K562 (cell line): ENCODE results near the gene FXYD3. TPM values are rescaled to one million over a fixed set of nuclear protein-coding genes. Genes with fewer than 3 reads are reported as not detected.

Source experiments
- ATAC-seq: fragments of 200-7000 bp; cut with Tn5 transposase; 3 replicates; pipeline ENCODE4 v1.9.1; 2020; ENCODE audit warnings: moderate library complexity
- BruUV-seq: library from RNA; stranded (reverse); fragments of 400-500 nt; replicated peaks from 2 replicates; lab custom pipeline; 2021; lab: Mats Ljungman, UMichigan
- CTCF ChIA-PET: fragments of 300-600 bp; formaldehyde crosslinking; extraction: SDS; loops from one replicate; lab custom pipeline; 2021; ENCODE audit warnings: low intra/inter-chr PET ratio; lab: Yijun Ruan, JAX
- POLR2A ChIA-PET: fragments of 300-600, 350-650 bp; sonication (Branson Sonifier 250); formaldehyde crosslinking; extraction: SDS; loops from one replicate; lab custom pipeline; 2021; ENCODE audit warnings: antibody characterized with exemption, inconsistent platforms; lab: Yijun Ruan, JAX
- DNase-seq, 4 experiments: peaks; one replicate each; pipeline versions ENCODE4 v3.0.0 to v3.0.0-alpha.2; 2011 to 2018; ENCODE audit warnings: low spot score in 3 of 4, mixed read lengths in 3 of 4; ENCODE audit errors: extremely low read depth in 1 of 4
- FAIRE-seq: peaks from 2 replicates; lab custom pipeline; 2011; peaks lifted over from hg19 to GRCh38; lab: Jason Lieb, UNC
- H2AFZ ChIP-seq: 2 replicates; pipeline ENCODE4 v1.6.0; 2011; ENCODE audit warnings: low read depth, low read length, control low read depth, inconsistent platforms
- H3K27ac ChIP-seq: fragments of 200-600 bp; 3 replicates; pipeline ENCODE4 v1.8.0; 2011; ENCODE audit warnings: low read depth, mild to moderate bottlenecking, control low read depth, inconsistent platforms, low read length, moderate library complexity, mixed read lengths; ENCODE audit errors: extremely low read depth
- H3K27me3 ChIP-seq, 2 experiments: fragments of 300-600 bp in 1 of 2; 2 replicates in 1 of 2; 3 replicates in 1 of 2; pipeline versions ENCODE4 v1.6.0 to v1.8.0; 2011; ENCODE audit warnings: inconsistent platforms in 2 of 2, low read length in 2 of 2, mild to moderate bottlenecking in 1 of 2, mixed read lengths in 1 of 2, moderate library complexity in 1 of 2; ENCODE audit not compliant: control insufficient read depth in 2 of 2, insufficient read depth in 2 of 2
- H3K36me3 ChIP-seq: fragments of 300-600 bp; 3 replicates; pipeline ENCODE4 v1.8.0; 2011; ENCODE audit warnings: mild to moderate bottlenecking, low read length, inconsistent platforms; ENCODE audit not compliant: control insufficient read depth, insufficient read depth
- H3K4me1 ChIP-seq, 2 experiments: fragments of 200-600 bp in 1 of 2; replicated peaks in 1 of 2; 2 replicates in 1 of 2; 3 replicates in 1 of 2; pipeline versions ENCODE4 v1.5.1 to v1.8.0; 2011; ENCODE audit warnings: inconsistent platforms in 2 of 2, low read length in 2 of 2, mild to moderate bottlenecking in 1 of 2, mixed read lengths in 1 of 2, moderate library complexity in 1 of 2; ENCODE audit not compliant: control insufficient read depth in 2 of 2, insufficient read depth in 2 of 2
- H3K4me2 ChIP-seq: 2 replicates; pipeline ENCODE4 v1.6.1; 2011; ENCODE audit warnings: low read length, control low read depth, inconsistent platforms, mixed read lengths; ENCODE audit not compliant: insufficient read depth
- H3K4me3 ChIP-seq: fragments of 200-600 bp; sonication (generic), shearing (Covaris generic); 2 replicates; pipeline ENCODE4 v1.5.1; 2016; ENCODE audit warnings: control low read depth, inconsistent platforms
- H3K79me2 ChIP-seq: fragments of 200-600 bp; 3 replicates; pipeline ENCODE4 v1.8.0; 2011; ENCODE audit warnings: low read length, inconsistent platforms; ENCODE audit not compliant: control insufficient read depth, insufficient read depth
- H3K9ac ChIP-seq, 2 experiments: 2 replicates each; pipeline versions ENCODE4 v1.6.0 to v1.6.1; 2011; ENCODE audit warnings: low read depth in 2 of 2, low read length in 2 of 2, control low read depth in 1 of 2, inconsistent platforms in 1 of 2, mild to moderate bottlenecking in 1 of 2, mixed read lengths in 1 of 2; ENCODE audit not compliant: insufficient read depth in 1 of 2
- H3K9me1 ChIP-seq: one replicate; pipeline ENCODE4 v1.6.0; 2011; ENCODE audit warnings: inconsistent platforms, mild to moderate bottlenecking, low read length, moderate library complexity; ENCODE audit not compliant: control insufficient read depth, insufficient read depth
- H3K9me3 ChIP-seq: replicated peaks from 2 replicates; pipeline ENCODE4 v1.5.1; 2011; ENCODE audit warnings: low read depth, low read length, inconsistent platforms; ENCODE audit not compliant: control insufficient read depth, insufficient read depth
- H4K20me1 ChIP-seq: replicated peaks from 2 replicates; pipeline ENCODE4 v1.6.1; 2011; ENCODE audit warnings: low read length, inconsistent platforms, mixed read lengths; ENCODE audit not compliant: control insufficient read depth, insufficient read depth
- NCOR1 ChIP-seq: fragments of 450-650 bp; IDR thresholded peaks from 2 replicates; pipeline ENCODE4 v1.6.1; 2016; ENCODE audit warnings: mild to moderate bottlenecking, moderate library complexity
- NRF1 ChIP-seq, 2 experiments: fragments of 450-650 bp; IDR thresholded peaks in 1 of 2; conservative IDR thresholded peaks in 1 of 2; 2 replicates each; pipeline ENCODE4 v1.6.1; 2014; ENCODE audit warnings: mild to moderate bottlenecking in 2 of 2
- POLR2G ChIP-seq: fragments of 200-400 bp; formaldehyde crosslinking; IDR thresholded peaks from 2 replicates; pipeline ENCODE4 v1.6.1; 2017; ENCODE audit warnings: low read depth, mild to moderate bottlenecking, antibody characterized with exemption, low read length, moderate library complexity
- RBFOX2 ChIP-seq: fragments of 200-400 bp; formaldehyde crosslinking; IDR thresholded peaks from 2 replicates; pipeline ENCODE4 v1.6.1; 2017; ENCODE audit warnings: low read depth, mild to moderate bottlenecking, low read length, moderate library complexity
- RBM25 ChIP-seq: fragments of 200-400 bp; formaldehyde crosslinking; IDR thresholded peaks from 2 replicates; pipeline ENCODE4 v1.6.1; 2018; ENCODE audit warnings: low read length, low read depth, moderate library complexity; ENCODE audit not compliant: severe bottlenecking
- ZNF146 ChIP-seq: IDR thresholded peaks from one replicate; pipeline ENCODE4 v1.6.1; 2018; ENCODE audit warnings: missing compliant biosample characterization; ENCODE audit not compliant: unreplicated experiment
- ZNF436 ChIP-seq: fragments of 250-450, 450-650 bp; sonication (Bioruptor Pico); formaldehyde crosslinking; IDR thresholded peaks from 2 replicates; pipeline ENCODE4 v1.7.0; 2020; ENCODE audit warnings: mild to moderate bottlenecking
- WGBS: fragments of 100-300 bp; shearing (Covaris generic); methylation state at CpG from one replicate; pipeline ENCODE4 v1.1.6; 2016; ENCODE audit warnings: low coverage, mixed read lengths; ENCODE audit not compliant: insufficient coverage; ENCODE audit errors: missing lambda C conversion rate; 5-methylcytosine and 5-hydroxymethylcytosine counted together
- in situ Hi-C: fragments of 300-500 bp; cut with MboI; formaldehyde crosslinking; loops from 4 replicates; pipeline ENCODE4 v1.15.0; 2018; ENCODE audit warnings: inconsistent platforms, mixed read lengths
- intact Hi-C: fragments of 100-400 bp; cut with micrococcal nuclease; formaldehyde crosslinking; loops from 2 replicates; pipeline ENCODE4 v1.14.2; 2022
- polyA plus RNA-seq, 8 experiments: library from polyadenylated mRNA; depleted of rRNA in 4 of 8; stranded (reverse) in 5 of 8; unstranded in 3 of 8; fragments of >200 nt; fragmentation: Nextera tagmentation in 2 of 8; fragmentation: Illumina TruSeq in 1 of 8; extraction: Ambion mirVana in 2 of 8; extraction: Trizol in 1 of 8; gene quantifications; 2 replicates each; pipeline versions ENCODE4 v1.2.1 to v1.2.3, GENCODE V29; 2011 to 2014; ENCODE audit warnings: inconsistent platforms in 1 of 8, missing spikeins in 1 of 8
- total RNA-seq, 7 experiments: library from RNA; depleted of rRNA in 6 of 7; stranded (reverse); fragments of >200 nt in 6 of 7; fragmentation: Illumina TruSeq in 2 of 7; extraction: Trizol in 2 of 7; gene quantifications; 2 replicates each; pipeline versions ENCODE4 v1.2.1 to v1.2.3, GENCODE V29; 2011 to 2021; ENCODE audit warnings: low replicate concordance in 1 of 7

Gene FXYD3
- total and polyA plus RNA-seq, 9 of the 15 experiments (the other 6 are each of a cell fraction or from before 2014, with no cell fraction given), result 0.24 TPM; not detected in 8

DNA sequence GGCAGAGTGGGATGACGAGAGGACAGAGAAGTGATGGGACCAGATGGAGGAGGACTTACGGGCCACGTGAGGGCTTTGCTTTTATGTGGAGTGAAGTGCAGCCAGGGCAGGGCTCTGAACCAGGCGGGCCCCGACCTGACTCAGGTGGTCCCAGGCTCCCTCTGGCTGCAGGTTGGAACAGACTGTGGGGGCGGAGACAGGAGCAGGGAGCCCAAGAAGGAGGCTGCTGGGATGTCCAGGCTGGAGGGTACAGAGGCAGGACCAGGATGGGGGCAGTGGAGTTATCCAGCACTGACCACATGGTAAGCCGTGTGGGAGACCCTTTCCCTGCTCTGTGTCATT lies 41.0 kb downstream of the FXYD3 start:
- peak overlapping the region; percentile 92; the same call in 1 of the 2 replicates for H3K4me3 ChIP-seq
- in situ Hi-C loops, result no loop called here
- no TSS peak for BruUV-seq
- no peaks in the 10 kb centered on the region for H3K27me3 ChIP-seq
- peaks cover 18 to 48% of the 10 kb centered on the region in 2 experiments; a peak in 4 of 5 replicates for H3K4me1 ChIP-seq
- FAIRE-seq (no peak), DNase-seq (no peak), ATAC-seq (no peak)
- POLR2A ChIA-PET, result no interaction called here
- no peaks in the 10 kb centered on the region for H4K20me1 ChIP-seq
- peaks cover 63% of the 10 kb centered on the region for H3K36me3 ChIP-seq
- H3K9me3 ChIP-seq, result no peaks in the 10 kb centered on the region
- CTCF ChIA-PET, result no interaction called here
- intact Hi-C loops, result loop anchor here (5.0 kb wide), 1 partner anchor 111 kb away; the partner anchor contains the start of gene USF2
- no peaks in the 10 kb centered on the region for H3K9me1 ChIP-seq
- peaks cover 55% of the 10 kb centered on the region for H3K79me2 ChIP-seq
- H2AFZ ChIP-seq, result no peak overlapping the region
- WGBS, result 79% methylated on average over 7 of the region's 7 CpGs
- peak overlapping the region; percentile 95 for H3K4me2 ChIP-seq
- peak; percentile 58; the same call in 1 of the 2 replicates for TF ChIP-seq POLR2G
- TF ChIP-seq NCOR1, result no peak
- peak; percentile 70 for TF ChIP-seq RBFOX2
- H3K27ac ChIP-seq, result no peak overlapping the region
- peak overlapping the region; percentile 84 to 89 for H3K9ac ChIP-seq

- H3K9ac ChIP-seq, result peak overlapping the region in 1 of 2 experiments; percentile 65; a peak in 1 of 4 replicates
- in situ Hi-C loops, result no loop called here
- H3K4me2 ChIP-seq, result no peak overlapping the region
- H3K27ac ChIP-seq, result no peak overlapping the region
- no peaks in the 10 kb centered on the region for H3K27me3 ChIP-seq
- BruUV-seq, result no TSS peak
- no peaks in the 10 kb centered on the region for H4K20me1 ChIP-seq
- CTCF ChIA-PET, result no interaction called here
- DNase-seq (no peak), FAIRE-seq (no peak), ATAC-seq (no peak)
- intact Hi-C loops, result loop anchor here (5.0 kb wide), 1 partner anchor 110 kb away; the partner anchor contains the start of gene USF2
- TF ChIP-seq ZNF146 (no peak), ZNF436 (CRISPR knock-in tag) (no peak), NRF1 (conservative IDR thresholded peaks at IDR 0.05 in 1 of 2, IDR thresholded peaks at IDR 0.05 in 1 of 2) (no peak), RBM25 (peak; percentile 49)
- peaks cover 26 to 52% of the 10 kb centered on the region in 2 experiments; a peak in 4 of 5 replicates for H3K4me1 ChIP-seq
- no peak overlapping the region for H2AFZ ChIP-seq
- peaks cover 70% of the 10 kb centered on the region for H3K36me3 ChIP-seq
- POLR2A ChIA-PET, result interaction anchor here (0.5 kb wide), 1 partner anchor 44 kb away, joined by 4 read pairs; no protein-coding TSS in a partner anchor
- no peak overlapping the region for H3K4me3 ChIP-seq
- H3K9me1 ChIP-seq, result no peaks in the 10 kb centered on the region
- WGBS, result 98% methylated on average over 4 of the region's 4 CpGs
- H3K79me2 ChIP-seq, result peaks cover 63% of the 10 kb centered on the region
- H3K9me3 ChIP-seq, result no peaks in the 10 kb centered on the region
These were observed 41.8 kb downstream of the FXYD3 start for GRCh38 chr19:35157431-35157830.
